ENCODE measurements around the gene ANGPTL5. TPM values are rescaled to one million over a fixed set of nuclear protein-coding genes. Genes with fewer than 3 reads are reported as not detected.
A peak's percentile ranks its signal among the peaks of the same experiment; 100 is the strongest.
"Not testable (repeated sequence)": the region's sequence is repeated elsewhere in the genome, so short reads cannot be mapped to it uniquely, and the experiment has no call there.

Gene ANGPTL5
- total RNA-seq (not detected), polyA plus RNA-seq (ENCODE audit: insufficient read depth, low read depth, low replicate concordance) (not detected)
- long read RNA-seq, donor 1, result 0 reads
- long read RNA-seq, donor 2, result 0 reads
- long read RNA-seq, donor 3, result 0 reads
- long read RNA-seq, donor 4, result 0 reads
- long read RNA-seq, donor 5, result 0 reads
- long read RNA-seq, donor 6, result 0 reads
- long read RNA-seq, donor 7, result 0 reads
- long read RNA-seq, donor 8, result 0 reads
- long read RNA-seq, donor 9, result 0 reads
- long read RNA-seq, donor 10, result 0 reads

GRCh38 chr11:101916422-101916821, at the start of gene ANGPTL5:
TSS of gene ANGPTL5 (minus strand) at chr11:101916522. CDS start at chr11:101907909, 8,613 bp downstream.
- TF ChIP-seq CTCF (IDR thresholded peaks at IDR 0.05; ENCODE audit: borderline replicate concordance, extremely low read depth, insufficient read depth), result no peak
- Histone ChIP-seq H3K27ac (ENCODE audit: low read depth in 2 of 2, low read length in 2 of 2) (peak within 1 kb of the TSS; percentile 72 to 74), H3K9ac (ENCODE audit: low read length in 3 of 3) (peak within 1 kb of the TSS in 2 of 3 donors; percentile 45 to 72), H3K9me3 (ENCODE audit: control insufficient read depth in 2 of 3, insufficient read depth in 1 of 3, low read length in 3 of 3) (no peaks in the 10 kb centered on the region), H3K4me1 (ENCODE audit: control insufficient read depth in 2 of 3, insufficient read depth in 2 of 3, low read depth in 1 of 3, low read length in 3 of 3) (peaks cover 0 to 6% (median 4%) of the 10 kb centered on the region in 3 donors), H3K27me3 (ENCODE audit: control insufficient read depth, insufficient read depth, low read length) (no peaks in the 10 kb centered on the region), H3K4me3 (ENCODE audit: low read length in 3 of 3) (peak within 1 kb of the TSS; percentile 67 to 74 (median 72)), H3K36me3 (ENCODE audit: control insufficient read depth in 2 of 3, insufficient read depth in 3 of 3, low read length in 3 of 3) (no peaks in the 10 kb centered on the region)
- DNase-seq (no peak), FAIRE-seq (no peak)
- intact Hi-C loops (cut with DNase I), result no loop called here

GRCh38 chr11:101964200-101964599, 47.9 kb upstream of the ANGPTL5 start:
- DNase-seq, result peak in 1 of 5 donors; percentile 8
- H3K9me3 ChIP-seq (ENCODE audit: control insufficient read depth in 2 of 3, insufficient read depth in 1 of 3, low read length in 3 of 3); intact Hi-C loops (cut with DNase I); H3K9ac ChIP-seq (ENCODE audit: low read length in 3 of 3); H3K4me1 ChIP-seq (ENCODE audit: control insufficient read depth in 2 of 3, insufficient read depth in 2 of 3, low read depth in 1 of 3, low read length in 3 of 3); H3K4me3 ChIP-seq (ENCODE audit: low read length in 3 of 3); FAIRE-seq; H3K36me3 ChIP-seq (ENCODE audit: control insufficient read depth in 2 of 3, insufficient read depth in 3 of 3, low read length in 3 of 3); H3K27ac ChIP-seq (ENCODE audit: low read depth in 2 of 2, low read length in 2 of 2); H3K27me3 ChIP-seq (ENCODE audit: control insufficient read depth, insufficient read depth, low read length): not testable (repeated sequence)

- intact Hi-C loops (cut with DNase I), result no loop called here
- no peak overlapping the region for H3K9ac ChIP-seq (ENCODE audit: low read length in 3 of 3)
- FAIRE-seq (no peak), DNase-seq (no peak)
- H3K4me3 ChIP-seq (ENCODE audit: low read length in 3 of 3), result no peak overlapping the region
- no peaks in the 10 kb centered on the region for H3K36me3 ChIP-seq (ENCODE audit: control insufficient read depth in 2 of 3, insufficient read depth in 3 of 3, low read length in 3 of 3)
- no peaks in the 10 kb centered on the region for H3K4me1 ChIP-seq (ENCODE audit: control insufficient read depth in 2 of 3, insufficient read depth in 2 of 3, low read depth in 1 of 3, low read length in 3 of 3)
- TF ChIP-seq CTCF (IDR thresholded peaks at IDR 0.05; ENCODE audit: borderline replicate concordance, extremely low read depth, insufficient read depth), result no peak
- no peak overlapping the region for H3K27ac ChIP-seq (ENCODE audit: low read depth in 2 of 2, low read length in 2 of 2)
- H3K9me3 ChIP-seq (ENCODE audit: control insufficient read depth in 2 of 3, insufficient read depth in 1 of 3, low read length in 3 of 3), result no peaks in the 10 kb centered on the region
- H3K27me3 ChIP-seq (ENCODE audit: control insufficient read depth, insufficient read depth, low read length), result no peaks in the 10 kb centered on the region
Observed at GRCh38 chr11:101960231-101960630, 43.9 kb upstream of the ANGPTL5 start.

GRCh38 chr11:101955701-101956100, 39.4 kb upstream of the ANGPTL5 start:
- intact Hi-C loops (cut with DNase I), result no loop called here
- no peaks in the 10 kb centered on the region for H3K4me1 ChIP-seq (ENCODE audit: control insufficient read depth in 2 of 3, insufficient read depth in 2 of 3, low read depth in 1 of 3, low read length in 3 of 3)
- no peak overlapping the region for H3K9ac ChIP-seq (ENCODE audit: low read length in 3 of 3)
- TF ChIP-seq CTCF (IDR thresholded peaks at IDR 0.05; ENCODE audit: borderline replicate concordance, extremely low read depth, insufficient read depth), result no peak
- FAIRE-seq (no peak), DNase-seq (no peak)
- H3K27me3 ChIP-seq (ENCODE audit: control insufficient read depth, insufficient read depth, low read length), result no peaks in the 10 kb centered on the region
- no peaks in the 10 kb centered on the region for H3K9me3 ChIP-seq (ENCODE audit: control insufficient read depth in 2 of 3, insufficient read depth in 1 of 3, low read length in 3 of 3)
- no peak overlapping the region for H3K4me3 ChIP-seq (ENCODE audit: low read length in 3 of 3)
- no peaks in the 10 kb centered on the region for H3K36me3 ChIP-seq (ENCODE audit: control insufficient read depth in 2 of 3, insufficient read depth in 3 of 3, low read length in 3 of 3)
- no peak overlapping the region for H3K27ac ChIP-seq (ENCODE audit: low read depth in 2 of 2, low read length in 2 of 2)
